B cell (primary cell): ENCODE measurements around the gene CLECL1. TPM values are rescaled to one million over a fixed set of nuclear protein-coding genes. Genes with fewer than 3 reads are reported as not detected.

Experiments
- ATAC-seq: fragments of 200-7000 bp; cut with Tn5 transposase; one replicate; pipeline ENCODE4 v1.10.0; 2021; ENCODE audit warnings: low read depth, mild to moderate bottlenecking, moderate number of reproducible peaks, moderate library complexity
- CTCF ChIA-PET: fragments of 350-600 bp; sonication (Branson Sonifier 250); formaldehyde crosslinking; loops from one replicate; lab custom pipeline; 2021; ENCODE audit warnings: antibody characterized with exemption, inconsistent platforms; lab: Charles Lee
- POLR2A ChIA-PET: fragments of 350-600 bp; sonication (Branson Sonifier 250); formaldehyde crosslinking; loops from one replicate; lab custom pipeline; 2021; ENCODE audit warnings: antibody characterized with exemption; lab: Charles Lee
- DNase-seq: peaks from one replicate; pipeline ENCODE4 v3.0.0; 2013
- H2AFZ ChIP-seq: 2 replicates; pipeline ENCODE4 v1.6.1; 2012; ENCODE audit warnings: mild to moderate bottlenecking, low read depth, low read length; ENCODE audit not compliant: insufficient read depth, poor library complexity, severe bottlenecking
- H3K27ac ChIP-seq, 2 donors: 1 replicate in 1 of 2; 2 replicates in 1 of 2; pipeline ENCODE4 v1.5.1; 2012 to 2013; ENCODE audit warnings: low read length in 2 of 2, mild to moderate bottlenecking in 2 of 2, moderate library complexity in 1 of 2
- H3K27me3 ChIP-seq, 4 experiments: fragments of 200-600 bp in 1 of 4; sonication (generic) in 1 of 4; replicated peaks in 1 of 4; 1 replicate in 2 of 4; 2 replicates in 2 of 4; pipeline versions ENCODE4 v1.6.1 to v1.7.0; 2013 to 2016; ENCODE audit warnings: low read length in 3 of 4, mild to moderate bottlenecking in 2 of 4, mixed read lengths in 1 of 4, moderate library complexity in 1 of 4; ENCODE audit not compliant: insufficient read depth in 4 of 4, control insufficient read depth in 3 of 4; ENCODE audit errors: control extremely low read depth in 1 of 4
- H3K36me3 ChIP-seq, 2 experiments: replicated peaks in 1 of 2; 1 replicate in 1 of 2; 2 replicates in 1 of 2; pipeline versions ENCODE4 v1.6.1 to v1.7.1; 2013; ENCODE audit warnings: low read length in 1 of 2; ENCODE audit not compliant: insufficient read depth in 2 of 2, control insufficient read depth in 1 of 2; ENCODE audit errors: control extremely low read depth in 1 of 2, extremely low read depth in 1 of 2
- H3K4me1 ChIP-seq, 2 donors: fragments of 200-600 bp in 1 of 2; sonication (generic) in 1 of 2; 1 replicate in 1 of 2; 2 replicates in 1 of 2; pipeline versions ENCODE4 v1.5.1 to v1.6.1; 2013 to 2017; ENCODE audit warnings: low read length in 2 of 2; ENCODE audit not compliant: control insufficient read depth in 2 of 2, insufficient read depth in 2 of 2
- H3K4me2 ChIP-seq: replicated peaks from 2 replicates; pipeline ENCODE3; 2012; ENCODE audit warnings: mild to moderate bottlenecking, low read depth, low read length; ENCODE audit not compliant: poor library complexity, severe bottlenecking
- H3K4me3 ChIP-seq, 5 experiments: fragments of 200-600 bp in 1 of 5; sonication (generic) in 1 of 5; 1 replicate in 3 of 5; 2 replicates in 2 of 5; pipeline versions ENCODE4 v1.5.1 to v1.7.0; 2011 to 2016; ENCODE audit warnings: low read length in 4 of 5, mild to moderate bottlenecking in 4 of 5, low read depth in 2 of 5, control low read depth in 1 of 5, moderate library complexity in 1 of 5; ENCODE audit not compliant: insufficient read depth in 1 of 5; ENCODE audit errors: control extremely low read depth in 1 of 5, extremely low read depth in 1 of 5
- H3K79me2 ChIP-seq: fragments of 200-600 bp; sonication (generic); one replicate; pipeline ENCODE4 v1.6.0; 2016; ENCODE audit warnings: low read length; ENCODE audit not compliant: control insufficient read depth, insufficient read depth
- H3K9ac ChIP-seq: fragments of 200-600 bp; sonication (generic); 2 replicates; pipeline ENCODE4 v1.6.1; 2017; ENCODE audit warnings: mild to moderate bottlenecking, low read length, moderate library complexity
- H3K9me3 ChIP-seq, 3 donors: one replicate each; pipeline versions ENCODE4 v1.6.1 to v1.7.1; 2013; ENCODE audit warnings: low read length in 2 of 3; ENCODE audit not compliant: control insufficient read depth in 2 of 3, insufficient read depth in 1 of 3; ENCODE audit errors: control extremely low read depth in 1 of 3
- H4K20me1 ChIP-seq: 2 replicates; pipeline ENCODE4 v1.6.0; 2012; ENCODE audit warnings: mild to moderate bottlenecking, low read length; ENCODE audit not compliant: insufficient read depth, control insufficient read depth, poor library complexity, severe bottlenecking
- H3K27ac Mint-ChIP-seq: one replicate; pipeline ENCODE4 v1.8.0; 2021; ENCODE audit warnings: mixed read lengths
- H3K27me3 Mint-ChIP-seq: one replicate; pipeline ENCODE4 v1.8.0; 2021; ENCODE audit warnings: mixed read lengths
- H3K4me1 Mint-ChIP-seq: one replicate; pipeline ENCODE4 v1.8.0; 2021; ENCODE audit warnings: mixed read lengths
- H3K4me3 Mint-ChIP-seq: one replicate; pipeline ENCODE4 v1.8.0; 2021; ENCODE audit warnings: mixed read lengths
- H3K9me3 Mint-ChIP-seq: one replicate; pipeline ENCODE4 v1.8.0; 2022; ENCODE audit warnings: mixed read lengths; ENCODE audit not compliant: insufficient read depth
- EZH2 ChIP-seq: IDR thresholded peaks from 2 replicates; pipeline ENCODE4 v1.6.1; 2012; ENCODE audit warnings: borderline replicate concordance, low read depth, mild to moderate bottlenecking, moderate library complexity, low read length; ENCODE audit not compliant: insufficient read depth, poor library complexity, severe bottlenecking
- WGBS: methylation state at CpG from one replicate; pipeline ENCODE4 v1.1.5; 2013; ENCODE audit warnings: missing lambda C conversion rate; ENCODE audit not compliant: insufficient coverage; 5-methylcytosine and 5-hydroxymethylcytosine counted together
- intact Hi-C: fragments of 100-400 bp; cut with micrococcal nuclease; formaldehyde crosslinking; loops from one replicate; pipeline ENCODE4 v1.10.0; 2022
- polyA plus RNA-seq: library from polyadenylated mRNA; depleted of rRNA; stranded (reverse); fragments of >200 nt; gene quantifications from 2 replicates; pipeline ENCODE4 v1.2.3, GENCODE V29; 2012
- total RNA-seq, 2 donors: library from RNA; stranded (reverse); fragments of 120-200 nt in 1 of 2; gene quantifications; 1 replicate in 1 of 2; 2 replicates in 1 of 2; pipeline versions ENCODE4 v1.2.3 to v1.2.4, GENCODE V29; 2013 to 2022
- TF ChIP-seq, protein P1 (sequence below): fragments of 200-600 bp; IDR thresholded peaks from one replicate; pipeline ENCODE4 v1.8.0; 2022; ENCODE audit warnings: antibody characterized with exemption, mild to moderate bottlenecking

Gene CLECL1
- total and polyA plus RNA-seq, 2 donors (not counting 1 experiment from before 2014, with no cell fraction given): 30.7 to 51.4 TPM

DNA sequence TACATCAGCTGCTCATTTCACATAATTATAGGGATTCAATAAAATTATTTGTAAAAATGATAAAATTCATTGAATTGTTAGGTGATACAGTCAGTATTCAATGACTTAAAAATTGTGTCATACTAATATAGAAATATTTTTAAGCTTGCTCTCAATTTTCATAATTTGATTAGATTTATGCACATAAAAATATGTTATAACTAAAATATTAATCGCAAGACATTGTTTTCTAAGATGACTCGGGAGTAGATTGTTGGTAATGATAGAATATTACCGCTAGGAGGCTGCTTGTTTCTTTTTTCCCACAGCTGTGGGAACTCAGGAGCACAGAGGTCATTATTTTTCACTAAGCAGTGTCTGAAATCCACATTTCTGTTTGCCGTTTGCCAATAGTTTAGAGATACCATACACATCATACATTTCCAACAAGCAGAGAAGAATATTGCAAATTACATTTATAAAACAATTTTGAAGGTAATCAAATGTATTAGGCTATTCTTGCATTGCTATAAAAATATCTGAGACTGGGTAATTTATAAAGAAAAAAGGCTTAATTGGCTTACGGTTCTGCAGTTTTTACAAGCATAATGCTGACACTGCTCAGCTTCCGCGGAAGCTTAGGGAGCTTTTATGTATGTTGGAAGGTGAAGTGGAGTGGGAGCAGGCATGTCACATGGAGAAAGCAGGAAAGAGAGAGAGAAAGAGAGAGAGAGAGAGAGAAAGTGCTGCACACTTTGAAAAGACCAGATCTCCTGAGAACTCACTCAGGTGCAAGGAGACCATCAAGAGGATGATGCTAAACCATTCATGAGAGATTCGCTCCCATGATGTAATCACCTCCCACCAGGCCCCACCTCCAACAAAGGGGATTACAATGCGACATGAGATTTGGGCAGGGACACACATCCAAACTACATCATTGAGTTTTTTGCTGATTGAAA lies 18.6 kb upstream of the CLECL1 start:
- Histone ChIP-seq H3K27ac (peak overlapping the region in 1 of 2 donors; percentile 37), H3K9me3 (no peaks in the 10 kb centered on the region), H2AFZ (no peak overlapping the region), H3K4me2 (peak overlapping the region; percentile 61), H3K36me3 (peaks cover 16 to 40% of the 10 kb centered on the region in 2 experiments), H3K4me1 (peaks cover 7 to 18% of the 10 kb centered on the region in 2 donors), H3K9ac (no peak overlapping the region), H3K79me2 (peaks cover 35% of the 10 kb centered on the region), H4K20me1 (peaks cover 18% of the 10 kb centered on the region), H3K4me3 (no peak overlapping the region), H3K27me3 (no peaks in the 10 kb centered on the region)
- WGBS: 74% methylated on average over 3 of the region's 9 CpGs
- no peaks in the 10 kb centered on the region for H3K9me3 Mint-ChIP-seq
- no peak for TF ChIP-seq EZH2
- TF ChIP-seq, protein P1, sequence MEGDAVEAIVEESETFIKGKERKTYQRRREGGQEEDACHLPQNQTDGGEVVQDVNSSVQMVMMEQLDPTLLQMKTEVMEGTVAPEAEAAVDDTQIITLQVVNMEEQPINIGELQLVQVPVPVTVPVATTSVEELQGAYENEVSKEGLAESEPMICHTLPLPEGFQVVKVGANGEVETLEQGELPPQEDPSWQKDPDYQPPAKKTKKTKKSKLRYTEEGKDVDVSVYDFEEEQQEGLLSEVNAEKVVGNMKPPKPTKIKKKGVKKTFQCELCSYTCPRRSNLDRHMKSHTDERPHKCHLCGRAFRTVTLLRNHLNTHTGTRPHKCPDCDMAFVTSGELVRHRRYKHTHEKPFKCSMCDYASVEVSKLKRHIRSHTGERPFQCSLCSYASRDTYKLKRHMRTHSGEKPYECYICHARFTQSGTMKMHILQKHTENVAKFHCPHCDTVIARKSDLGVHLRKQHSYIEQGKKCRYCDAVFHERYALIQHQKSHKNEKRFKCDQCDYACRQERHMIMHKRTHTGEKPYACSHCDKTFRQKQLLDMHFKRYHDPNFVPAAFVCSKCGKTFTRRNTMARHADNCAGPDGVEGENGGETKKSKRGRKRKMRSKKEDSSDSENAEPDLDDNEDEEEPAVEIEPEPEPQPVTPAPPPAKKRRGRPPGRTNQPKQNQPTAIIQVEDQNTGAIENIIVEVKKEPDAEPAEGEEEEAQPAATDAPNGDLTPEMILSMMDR: peak; percentile 25
- ChIA-PET POLR2A (interaction anchor here (1.9 kb wide), 1 partner anchor 9 kb away, joined by 6 read pairs; the partner anchor contains the start of gene CD69), CTCF (interaction anchor here (0.8 to 21.1 kb wide), 53 partner anchors 9 to 438 kb away, joined by 3 to 629 read pairs (median 7); partner anchors contain the start of genes CD69, CLEC12B, CLEC2B and CLEC2D)
- intact Hi-C loops: loop anchor here (2.0 to 5.0 kb wide), 2 partner anchors 191 to 389 kb away; no protein-coding TSS in a partner anchor
- no peaks in the 10 kb centered on the region for H3K27me3 Mint-ChIP-seq
- H3K4me3 Mint-ChIP-seq: peak overlapping the region; percentile 10
- peak overlapping the region; percentile 82 for H3K27ac Mint-ChIP-seq
- ATAC-seq: peak; percentile 34
- H3K4me1 Mint-ChIP-seq: peaks cover 36% of the 10 kb centered on the region
- DNase-seq: peak; percentile 63
